MCF 10A (cell line): ENCODE data around the gene TSEN54. TPM values are rescaled to one million over a fixed set of nuclear protein-coding genes. Genes with fewer than 3 reads are reported as not detected.

Experiments
- BruUV-seq: library from RNA; stranded (reverse); fragments of 400-500 nt; replicated peaks from 2 replicates; lab custom pipeline; 2021; lab: Mats Ljungman, UMichigan
- CTCF ChIA-PET: fragments of 300-600 bp; sonication (Branson Sonifier 250); formaldehyde crosslinking; extraction: SDS; loops from one replicate; lab custom pipeline; 2021; ENCODE audit warnings: antibody characterized with exemption, inconsistent platforms; lab: Yijun Ruan, JAX
- POLR2A ChIA-PET: fragments of 300-600, 350-650 bp; sonication (Branson Sonifier 250); formaldehyde crosslinking; extraction: SDS; loops from one replicate; lab custom pipeline; 2020; ENCODE audit warnings: antibody characterized with exemption, inconsistent platforms; lab: Yijun Ruan, JAX
- DNase-seq: peaks from one replicate; pipeline ENCODE4 v3.0.0-alpha.2; 2018; ENCODE audit not compliant: unreplicated experiment
- H3K27ac Mint-ChIP-seq: one replicate; pipeline ENCODE4 v1.8.0; 2022; ENCODE audit warnings: mild to moderate bottlenecking, low read depth, mixed read lengths; ENCODE audit not compliant: unreplicated experiment
- H3K27me3 Mint-ChIP-seq: one replicate; pipeline ENCODE4 v1.8.0; 2022; ENCODE audit warnings: mixed read lengths; ENCODE audit not compliant: insufficient read depth, unreplicated experiment
- H3K36me3 Mint-ChIP-seq: one replicate; pipeline ENCODE4 v1.8.0; 2022; ENCODE audit warnings: mild to moderate bottlenecking, moderate library complexity, mixed read lengths; ENCODE audit not compliant: insufficient read depth, unreplicated experiment
- H3K4me1 Mint-ChIP-seq: one replicate; pipeline ENCODE4 v1.8.0; 2022; ENCODE audit warnings: mixed read lengths; ENCODE audit not compliant: insufficient read depth, unreplicated experiment
- H3K4me3 Mint-ChIP-seq: one replicate; pipeline ENCODE4 v1.8.0; 2022; ENCODE audit warnings: mild to moderate bottlenecking, moderate library complexity, mixed read lengths; ENCODE audit not compliant: unreplicated experiment
- H3K9me3 Mint-ChIP-seq: one replicate; pipeline ENCODE4 v1.8.0; 2022; ENCODE audit warnings: mixed read lengths; ENCODE audit not compliant: unreplicated experiment
- CTCF ChIP-seq: fragments of 200-600 bp; IDR thresholded peaks from one replicate; pipeline ENCODE4 v1.8.0; 2022; ENCODE audit warnings: antibody characterized with exemption, mild to moderate bottlenecking; ENCODE audit not compliant: unreplicated experiment
- intact Hi-C: fragments of 100-400 bp; cut with micrococcal nuclease; formaldehyde crosslinking; loops from 2 replicates; pipeline ENCODE4 v1.14.1; 2022
- total RNA-seq: library from RNA; stranded (reverse); gene quantifications from 2 replicates; pipeline ENCODE4 v1.2.3, GENCODE V29; 2022

Gene TSEN54
- total RNA-seq, 1 experiment from 2014 or later: 13.3 TPM

- POLR2A ChIA-PET: no interaction called here
- Mint-ChIP-seq H3K4me3 (no peak overlapping the region), H3K27me3 (no peaks in the 10 kb centered on the region), H3K36me3 (peaks cover 33% of the 10 kb centered on the region), H3K9me3 (no peaks in the 10 kb centered on the region), H3K4me1 (peaks cover 10% of the 10 kb centered on the region), H3K27ac (no peak overlapping the region)
- no peak for DNase-seq
- CTCF ChIA-PET: interaction anchor here (0.5 to 1.2 kb wide), 7 partner anchors 19 to 511 kb away, joined by 3 to 5 read pairs (median 3); partner anchors contain the start of gene LLGL2
- intact Hi-C loops: no loop called here
- TF ChIP-seq CTCF: no peak
- no TSS peak for BruUV-seq
Observed at GRCh38 chr17:75505640-75506039, 10.7 kb upstream of the TSEN54 start.

GRCh38 chr17:75506134-75506533 is 10.2 kb upstream of the TSEN54 start:
- peaks cover 37% of the 10 kb centered on the region for H3K36me3 Mint-ChIP-seq
- no peaks in the 10 kb centered on the region for H3K9me3 Mint-ChIP-seq
- DNase-seq: no peak
- H3K4me3 Mint-ChIP-seq: no peak overlapping the region
- intact Hi-C loops: no loop called here
- ChIA-PET CTCF (interaction anchor here (0.6 to 1.1 kb wide), 4 partner anchors 32 to 511 kb away, joined by 3 to 5 read pairs (median 3); no protein-coding TSS in a partner anchor), POLR2A (interaction anchor here (0.6 kb wide), 1 partner anchor 100 kb away, joined by 3 read pairs; the partner anchor contains the start of gene GRB2)
- peaks cover 10% of the 10 kb centered on the region for H3K4me1 Mint-ChIP-seq
- BruUV-seq: no TSS peak
- no peaks in the 10 kb centered on the region for H3K27me3 Mint-ChIP-seq
- TF ChIP-seq CTCF: no peak
- H3K27ac Mint-ChIP-seq: no peak overlapping the region

GRCh38 chr17:75506888-75507287 is 9.4 kb upstream of the TSEN54 start:
- no peak for DNase-seq
- no peak overlapping the region for H3K4me3 Mint-ChIP-seq
- intact Hi-C loops: no loop called here
- H3K4me1 Mint-ChIP-seq: peaks cover 10% of the 10 kb centered on the region
- no peak overlapping the region for H3K27ac Mint-ChIP-seq
- ChIA-PET POLR2A (interaction anchor here (0.6 to 0.8 kb wide), 2 partner anchors 49 to 101 kb away, joined by 3 read pairs; partner anchors contain the start of gene GRB2), CTCF (no interaction called here)
- peaks cover 34% of the 10 kb centered on the region for H3K36me3 Mint-ChIP-seq
- H3K9me3 Mint-ChIP-seq: no peaks in the 10 kb centered on the region
- TF ChIP-seq CTCF: no peak
- no TSS peak for BruUV-seq
- H3K27me3 Mint-ChIP-seq: no peaks in the 10 kb centered on the region

- DNase-seq: no peak
- POLR2A ChIA-PET: interaction anchor here (0.8 kb wide), 1 partner anchor 50 kb away, joined by 3 read pairs; no protein-coding TSS in a partner anchor
- Mint-ChIP-seq H3K4me1 (peaks cover 10% of the 10 kb centered on the region), H3K9me3 (no peaks in the 10 kb centered on the region), H3K27me3 (no peaks in the 10 kb centered on the region), H3K4me3 (no peak overlapping the region), H3K36me3 (peaks cover 33% of the 10 kb centered on the region), H3K27ac (no peak overlapping the region)
- intact Hi-C loops: no loop called here
- CTCF ChIA-PET: interaction anchor here (0.6 to 1.2 kb wide), 2 partner anchors 115 to 124 kb away, joined by 3 read pairs; no protein-coding TSS in a partner anchor
- no peak for TF ChIP-seq CTCF
- BruUV-seq: no TSS peak
Observed at GRCh38 chr17:75507733-75508719, 8.3 kb upstream of the TSEN54 start.
